ENCODE measurements around the gene CD34.
"Not testable (repeated sequence)": the region's sequence is repeated elsewhere in the genome, so short reads cannot be mapped to it uniquely, and the experiment has no call there.

The CD34 gene

GRCh38 chr1:207910591-207911354, at the start of gene CD34:
TSS of gene CD34 (minus strand) at chr1:207911125. CDS start at chr1:207911080, 45 bp downstream.
- no peak for DNase-seq (ENCODE audit: low read depth in 2 of 2)

GRCh38 chr1:207960346-207960745, 49.4 kb upstream of the CD34 start:
- DNase-seq (ENCODE audit: low read depth in 2 of 2) = no peak

- no peak for DNase-seq (ENCODE audit: low read depth in 2 of 2)
These were observed 49.0 kb upstream of the CD34 start for GRCh38 chr1:207959910-207960309.

GRCh38 chr1:207959141-207959825, 48.4 kb upstream of the CD34 start:
- no peak for DNase-seq (ENCODE audit: low read depth in 2 of 2)

GRCh38 chr1:207958376-207959139, 47.6 kb upstream of the CD34 start:
- DNase-seq (ENCODE audit: low read depth in 2 of 2) = no peak

- DNase-seq (ENCODE audit: low read depth in 2 of 2) = no peak
These were observed 46.1 kb upstream of the CD34 start for GRCh38 chr1:207956986-207957385.

- no peak for DNase-seq (ENCODE audit: low read depth in 2 of 2)
These were observed 43.2 kb upstream of the CD34 start for GRCh38 chr1:207954104-207954503.

- no peak for DNase-seq (ENCODE audit: low read depth in 2 of 2)
These were observed 42.0 kb upstream of the CD34 start for GRCh38 chr1:207952617-207953542.

- no peak for DNase-seq (ENCODE audit: low read depth in 2 of 2)
These were observed 40.7 kb upstream of the CD34 start for GRCh38 chr1:207951652-207952051.

- no peak for DNase-seq (ENCODE audit: low read depth in 2 of 2)
These were observed 39.8 kb upstream of the CD34 start for GRCh38 chr1:207950750-207951149.

GRCh38 chr1:207949571-207950195, 38.8 kb upstream of the CD34 start:
- no peak for DNase-seq (ENCODE audit: low read depth in 2 of 2)

GRCh38 chr1:207948536-207949250, 37.8 kb upstream of the CD34 start:
- no peak for DNase-seq (ENCODE audit: low read depth in 2 of 2)

- no peak for DNase-seq (ENCODE audit: low read depth in 2 of 2)
These were observed 35.8 kb upstream of the CD34 start for GRCh38 chr1:207946756-207947155.

GRCh38 chr1:207944571-207944970, 33.6 kb upstream of the CD34 start:
- DNase-seq (ENCODE audit: low read depth in 2 of 2) = no peak

GRCh38 chr1:207942337-207942741, 31.4 kb upstream of the CD34 start:
- DNase-seq (ENCODE audit: low read depth in 2 of 2) = not testable (repeated sequence)

GRCh38 chr1:207941665-207942064, 30.7 kb upstream of the CD34 start:
- DNase-seq (ENCODE audit: low read depth in 2 of 2) = no peak

- no peak for DNase-seq (ENCODE audit: low read depth in 2 of 2)
These were observed 27.1 kb upstream of the CD34 start for GRCh38 chr1:207938016-207938415.

GRCh38 chr1:207937204-207937603, 26.3 kb upstream of the CD34 start:
- no peak for DNase-seq (ENCODE audit: low read depth in 2 of 2)

- DNase-seq (ENCODE audit: low read depth in 2 of 2) = no peak
These were observed 24.2 kb upstream of the CD34 start for GRCh38 chr1:207935166-207935583.

- no peak for DNase-seq (ENCODE audit: low read depth in 2 of 2)
These were observed 22.4 kb upstream of the CD34 start for GRCh38 chr1:207933205-207933800.

All from stimulated activated CD8-positive, alpha-beta memory T cell treated with anti-CD3 and anti-CD28 coated beads, Interleukin-2, amount 100 ng/mL, for 1 hour (primary cell).